LNCaP clone FGC (cell line): ENCODE data around the gene MT1X.
A peak's percentile ranks its signal among the peaks of the same experiment; 100 is the strongest.

Experiments
- DNase-seq: peaks from one replicate; pipeline ENCODE4 v3.0.0-alpha.2; 2011; ENCODE audit warnings: low read depth
- H3K4me3 ChIP-seq: 2 replicates; pipeline ENCODE4 v1.5.1; 2011; ENCODE audit warnings: mild to moderate bottlenecking, low read depth, low read length, control low read depth
- CTCF ChIP-seq: IDR thresholded peaks from 2 replicates; pipeline ENCODE4 v1.5.1; 2012; ENCODE audit warnings: mild to moderate bottlenecking; ENCODE audit not compliant: control insufficient read depth, insufficient read depth; ENCODE audit errors: extremely low read depth

The MT1X gene

GRCh38 chr16:56675685-56676210 lies 6.5 kb upstream of the MT1X start:
- DNase-seq = no peak
- no peak overlapping the region for H3K4me3 ChIP-seq
- no peak for TF ChIP-seq CTCF

- no peak for TF ChIP-seq CTCF
- DNase-seq = no peak
- H3K4me3 ChIP-seq = no peak overlapping the region
Observed at GRCh38 chr16:56677474-56677873, 4.8 kb upstream of the MT1X start.

DNA sequence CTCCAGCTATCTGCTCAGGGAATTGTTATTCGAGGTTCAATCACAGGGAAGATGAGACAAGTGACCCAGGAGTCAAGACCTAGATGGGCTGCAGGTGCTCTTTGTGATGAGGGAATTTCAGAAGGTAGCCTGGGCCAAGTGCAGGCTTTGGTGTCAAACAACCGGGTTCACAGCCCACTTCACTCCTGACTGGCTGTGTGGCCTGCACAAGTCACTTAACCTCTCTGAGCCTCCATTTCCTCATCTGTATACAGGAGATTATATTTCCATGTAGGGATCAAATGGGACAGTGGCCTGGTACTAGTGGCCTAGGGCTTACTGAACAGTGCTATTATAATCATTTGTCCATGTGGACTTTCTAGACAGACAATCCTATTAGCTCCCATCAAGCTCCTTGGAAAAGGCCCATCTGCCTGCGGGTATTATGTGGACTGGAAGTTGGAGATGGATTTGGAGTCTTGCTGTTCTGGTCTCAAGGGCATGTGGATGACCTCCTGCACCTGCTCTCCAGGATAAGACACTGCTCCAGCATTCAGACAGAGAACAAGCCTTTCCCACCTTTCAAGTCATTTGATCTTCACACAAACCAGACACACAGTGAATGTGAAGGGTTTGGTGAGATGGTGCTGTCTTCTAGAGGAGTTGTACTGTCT lies 3.1 kb upstream of the MT1X start:
- DNase-seq = no peak

DNA sequence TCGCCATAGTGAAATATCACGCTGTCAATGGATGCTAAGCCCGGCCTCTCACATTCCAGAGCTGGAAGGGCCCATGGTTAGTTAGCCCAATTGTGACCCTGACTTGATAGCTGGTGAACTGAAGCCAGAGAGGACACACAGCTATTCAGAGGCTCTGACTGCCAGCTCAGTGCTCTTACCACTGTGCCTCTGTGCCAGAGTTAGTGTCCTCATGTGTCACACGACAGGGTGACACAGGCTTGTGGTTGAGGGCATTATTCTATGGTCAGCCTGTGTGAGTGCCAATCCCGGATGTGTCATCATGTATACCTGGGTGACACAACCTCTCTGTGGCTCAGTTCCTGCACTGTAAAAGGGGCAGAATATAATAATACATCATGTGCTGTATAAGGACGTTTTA lies 2.5 kb upstream of the MT1X start:
- no peak for DNase-seq
- H3K4me3 ChIP-seq = no peak overlapping the region
- TF ChIP-seq CTCF = no peak

More for the DNA sequence above, 3.1 kb upstream of the MT1X start:
- H3K4me3 ChIP-seq = no peak overlapping the region
- no peak for TF ChIP-seq CTCF

- no peak for TF ChIP-seq CTCF
- DNase-seq = no peak
- H3K4me3 ChIP-seq = peak overlapping the region; percentile 74
Observed at GRCh38 chr16:56682703-56683397, 580 bp downstream of the MT1X start.

GRCh38 chr16:56683424-56684172 lies 1.3 kb downstream of the MT1X start:
- peak overlapping the region; percentile 74 for H3K4me3 ChIP-seq
- TF ChIP-seq CTCF = no peak

More at GRCh38 chr16:56683424-56684172, 1.3 kb downstream of the MT1X start:
- DNase-seq = no peak
